NCI-H526 (cell line): ENCODE results near the gene RBM20.
"Not testable (repeated sequence)": the region's sequence is repeated elsewhere in the genome, so short reads cannot be mapped to it uniquely, and the experiment has no call there.

Experiments
- DNase-seq, 2 experiments: peaks; one replicate each; lab custom pipeline; 2025; lab: John Stamatoyannopoulos, UW

The RBM20 gene

DNA sequence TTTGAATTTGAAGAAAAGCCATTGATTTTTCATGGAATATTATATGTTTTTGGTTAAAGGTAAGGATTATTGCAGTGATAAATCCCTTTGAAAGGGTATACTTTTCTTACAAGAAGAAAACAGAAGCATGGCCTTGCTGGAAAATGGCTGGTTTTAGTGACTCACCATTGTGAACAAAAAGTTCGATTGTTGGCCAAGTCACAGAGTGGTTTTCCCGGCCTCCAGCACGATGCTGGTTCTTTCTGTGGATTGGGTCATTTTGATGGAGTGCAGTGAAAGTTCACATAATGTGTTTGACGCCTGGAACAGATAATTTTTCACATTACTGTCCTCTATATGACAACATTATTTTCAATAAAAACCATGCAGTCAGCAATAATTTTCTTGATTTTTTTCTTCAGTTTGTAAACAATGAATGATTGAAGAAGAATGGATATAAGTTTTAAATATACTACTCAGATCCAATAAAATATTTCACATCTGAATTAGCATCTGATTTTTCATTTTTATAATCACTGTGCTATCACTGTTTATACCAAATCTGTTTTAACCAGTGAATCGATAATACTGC is 60.9 kb downstream of the RBM20 start:
- no peak for DNase-seq

- not testable (repeated sequence) for DNase-seq
These were observed 61.5 kb downstream of the RBM20 start for GRCh38 chr10:110705596-110705995.

- no peak for DNase-seq
These were observed 62.6 kb downstream of the RBM20 start for GRCh38 chr10:110706690-110707098.

- no peak for DNase-seq
These were observed 64.8 kb downstream of the RBM20 start for GRCh38 chr10:110708776-110709443.

DNA sequence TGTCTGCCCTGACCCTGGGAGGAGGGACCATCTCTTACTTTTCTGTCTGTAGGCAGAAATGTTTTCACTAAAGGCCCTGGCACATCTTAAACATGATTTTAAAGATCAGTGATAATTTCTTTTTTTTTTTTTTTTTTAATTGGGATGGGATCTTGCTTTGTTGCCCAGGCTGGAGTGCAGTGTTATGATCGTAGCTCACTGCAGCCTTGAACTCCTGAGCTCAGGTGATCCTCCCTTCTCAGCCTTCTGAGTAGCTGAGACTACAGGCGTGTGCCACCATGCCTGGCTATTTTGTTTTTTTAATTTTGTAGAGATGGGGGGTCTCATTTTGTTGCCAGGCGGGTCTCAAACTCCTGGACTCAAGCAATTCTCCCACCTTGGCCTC is 65.3 kb downstream of the RBM20 start:
- DNase-seq, result no peak

- DNase-seq, result no peak
These were observed 65.9 kb downstream of the RBM20 start for GRCh38 chr10:110709964-110710587.

GRCh38 chr10:110710621-110711020 is 66.5 kb downstream of the RBM20 start:
- no peak for DNase-seq

- no peak for DNase-seq
These were observed 67.2 kb downstream of the RBM20 start for GRCh38 chr10:110711382-110711781.

GRCh38 chr10:110714356-110714755 is 70.2 kb downstream of the RBM20 start:
- no peak for DNase-seq

DNA sequence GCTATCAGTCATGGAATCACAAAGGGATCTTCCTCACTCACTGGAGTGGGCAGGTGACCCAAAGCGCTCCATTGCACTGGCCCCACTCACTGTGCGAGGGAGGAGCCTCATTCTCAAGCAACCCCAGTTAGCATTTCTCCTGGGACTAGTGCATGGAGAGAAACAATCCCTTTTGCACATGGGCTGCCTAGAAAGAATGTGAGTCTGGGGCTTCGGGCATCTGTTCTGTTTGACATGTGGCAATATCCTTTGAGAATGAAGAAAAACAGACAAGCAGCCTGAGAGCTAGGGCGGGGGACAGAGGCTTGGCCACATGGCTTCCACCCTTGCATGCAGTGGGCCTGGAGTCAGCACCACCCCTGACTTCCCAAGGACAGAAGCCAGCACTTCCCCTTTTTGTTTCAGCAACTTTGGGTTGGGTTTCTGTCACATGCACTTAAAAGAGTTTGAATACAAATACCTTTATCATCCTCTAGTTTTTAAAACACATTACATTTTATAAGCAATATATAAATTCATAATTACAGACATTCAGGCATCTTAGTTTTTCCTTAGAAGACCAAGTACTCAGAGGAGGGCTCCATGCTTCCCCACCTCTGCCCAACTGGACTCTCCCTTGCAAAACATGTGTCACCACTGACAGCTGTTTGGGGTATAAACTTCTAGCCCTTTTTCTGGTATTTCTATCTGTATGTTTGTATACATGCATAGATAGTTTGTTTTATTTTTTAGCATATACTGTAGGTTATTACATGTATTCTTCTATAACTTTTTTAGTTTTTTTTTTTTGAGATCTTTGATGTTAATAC is 73.8 kb downstream of the RBM20 start:
- no peak for DNase-seq

- no peak for DNase-seq
These were observed 77.4 kb downstream of the RBM20 start for GRCh38 chr10:110721406-110722038.

DNA sequence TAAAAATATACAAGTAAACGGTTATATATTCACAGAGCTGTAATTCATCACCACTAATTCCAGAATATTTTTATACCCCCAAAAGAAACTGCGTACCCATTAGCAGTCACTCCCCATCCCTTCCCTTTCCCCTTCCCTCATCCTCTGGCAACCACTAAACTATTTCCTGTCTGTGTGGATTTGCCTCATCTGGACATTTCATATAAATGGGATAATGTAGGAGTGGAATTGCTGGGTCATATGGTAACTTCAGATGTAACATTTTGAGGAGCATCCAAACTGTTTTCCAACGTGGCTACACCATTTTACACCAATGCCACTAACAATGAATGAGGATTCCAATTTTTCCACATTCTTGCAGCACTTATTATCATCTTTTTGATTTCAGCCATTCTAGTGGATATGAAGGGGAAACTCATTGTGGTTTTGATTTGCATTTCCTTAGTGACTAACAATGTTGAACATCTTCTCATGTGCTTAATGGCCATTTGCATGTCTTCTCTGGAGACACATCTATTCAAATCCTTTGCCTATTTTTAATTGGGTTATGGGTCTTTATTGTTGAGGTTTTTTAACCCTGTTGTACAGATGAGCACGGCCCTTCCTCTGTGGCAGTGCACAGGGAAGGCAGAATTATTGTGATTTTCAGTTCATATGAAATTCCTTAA is 79.2 kb downstream of the RBM20 start:
- DNase-seq, result peak; percentile 65 to 71

DNA sequence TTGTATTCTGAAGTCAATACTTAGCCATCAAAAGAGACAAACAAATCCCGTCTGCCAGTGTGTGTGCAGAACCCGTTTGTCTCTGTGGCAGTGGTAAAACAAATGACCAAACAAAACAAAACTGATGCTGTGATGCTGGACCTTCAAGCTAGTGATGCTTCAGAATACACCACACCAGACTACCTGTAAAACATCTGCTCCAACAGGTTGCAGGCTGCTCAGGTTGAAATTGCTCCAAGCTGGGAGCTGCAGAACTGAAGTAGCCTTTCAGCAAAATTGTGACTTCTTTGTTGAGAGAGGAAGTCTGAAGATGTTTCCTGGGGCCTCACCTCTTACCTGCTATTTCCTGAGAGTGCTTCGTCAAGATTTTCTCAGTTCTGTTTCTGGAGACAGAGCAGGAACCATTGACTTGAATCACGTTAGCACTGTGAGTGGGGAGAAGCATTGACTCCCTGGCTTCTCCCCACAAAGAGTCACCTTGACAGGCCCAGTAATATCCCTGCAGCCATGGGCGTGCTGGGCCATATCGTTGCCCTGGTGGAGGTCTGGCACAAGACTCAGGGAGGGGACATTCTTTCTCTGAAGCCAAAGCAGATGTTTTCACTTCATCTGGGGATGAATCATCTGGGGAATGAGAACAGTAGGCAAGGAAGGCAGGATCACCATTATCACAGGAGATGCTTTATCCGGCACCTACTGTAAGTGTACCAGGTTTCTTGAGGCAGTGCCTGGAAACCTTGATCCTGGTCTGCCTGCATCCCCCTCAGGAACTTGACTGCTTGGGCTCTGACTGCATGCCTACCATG is 80.2 kb downstream of the RBM20 start:
- DNase-seq, result no peak

GRCh38 chr10:110724937-110725336 is 80.8 kb downstream of the RBM20 start:
- no peak for DNase-seq

- DNase-seq, result no peak
These were observed 81.9 kb downstream of the RBM20 start for GRCh38 chr10:110725801-110726630.

GRCh38 chr10:110727785-110728184 is 83.6 kb downstream of the RBM20 start:
- DNase-seq, result not testable (repeated sequence)

GRCh38 chr10:110730345-110731050 is 86.4 kb downstream of the RBM20 start:
- no peak for DNase-seq

DNA sequence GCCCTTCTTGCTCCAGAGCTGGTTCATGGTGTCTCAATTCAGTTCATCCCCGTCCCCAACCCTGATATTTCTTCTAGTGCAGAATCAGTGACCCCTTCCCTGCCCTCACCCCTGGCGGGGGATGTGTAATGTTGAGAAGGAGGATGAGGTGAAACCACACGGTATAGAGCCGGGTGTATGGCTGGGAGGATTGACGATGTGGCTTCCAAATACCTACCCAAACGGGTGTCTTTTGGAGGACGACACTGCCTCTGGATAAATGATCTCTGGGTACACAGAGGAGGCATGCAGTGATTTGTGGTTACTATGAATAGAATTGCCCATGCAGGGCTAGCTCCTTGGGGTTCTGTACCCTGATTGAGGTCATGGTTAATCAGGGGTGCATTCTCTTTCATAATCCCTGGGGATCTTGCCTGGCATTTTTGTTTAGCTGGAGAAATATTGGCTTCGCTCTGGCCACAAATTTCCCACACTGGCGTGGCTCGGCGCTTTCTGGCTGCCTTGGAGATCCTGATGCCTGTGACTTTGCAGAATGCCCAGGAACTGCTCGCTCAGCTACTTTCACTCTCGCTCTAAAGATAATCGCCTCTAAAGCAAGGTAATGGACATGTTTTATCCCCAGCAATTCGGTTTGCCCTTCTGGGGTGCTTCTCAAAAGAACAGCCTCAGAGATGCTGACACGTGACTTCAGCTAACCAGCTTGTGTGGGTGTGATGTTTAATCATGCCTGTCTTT is 89.2 kb downstream of the RBM20 start:
- DNase-seq, result no peak

- no peak for DNase-seq
These were observed 91.5 kb downstream of the RBM20 start for GRCh38 chr10:110735620-110736027.
